Femur (tissue), 1 donor: Measurements from ENCODE around the gene PLA2G3.
"Not testable (repeated sequence)": the region's sequence is repeated elsewhere in the genome, so short reads cannot be mapped to it uniquely, and the experiment has no call there.

Experiments
- DNase-seq: peaks from one replicate; pipeline ENCODE4 v3.0.0-alpha.2; 2017

PLA2G3 gene

DNA sequence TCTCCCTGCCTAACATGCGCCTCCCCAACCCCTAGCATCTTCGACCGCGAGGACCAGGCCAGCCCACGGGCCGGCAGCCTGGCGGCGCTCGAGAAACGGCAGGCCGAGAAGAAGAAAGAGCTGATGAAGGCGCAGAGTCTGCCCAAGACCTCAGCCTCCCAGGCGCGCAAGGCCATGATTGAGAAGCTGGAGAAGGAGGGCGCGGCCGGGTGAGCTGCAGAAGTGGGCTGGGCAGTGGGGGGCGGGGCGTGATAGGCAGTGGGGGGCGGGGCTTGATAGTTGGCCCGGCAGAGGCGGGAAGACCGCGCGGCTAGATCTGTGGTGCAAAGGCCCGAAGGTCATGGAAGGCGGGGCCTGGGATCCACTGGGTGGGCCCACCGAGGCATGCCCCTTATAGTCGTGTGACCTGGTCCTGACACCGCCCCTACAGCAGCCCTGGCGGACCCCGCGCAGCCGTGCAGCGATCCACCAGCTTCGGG, 41.6 kb downstream of the PLA2G3 start:
- peak; percentile 57 for DNase-seq

GRCh38 chr22:31097941-31098631, 42.2 kb downstream of the PLA2G3 start:
- DNase-seq = no peak

DNA sequence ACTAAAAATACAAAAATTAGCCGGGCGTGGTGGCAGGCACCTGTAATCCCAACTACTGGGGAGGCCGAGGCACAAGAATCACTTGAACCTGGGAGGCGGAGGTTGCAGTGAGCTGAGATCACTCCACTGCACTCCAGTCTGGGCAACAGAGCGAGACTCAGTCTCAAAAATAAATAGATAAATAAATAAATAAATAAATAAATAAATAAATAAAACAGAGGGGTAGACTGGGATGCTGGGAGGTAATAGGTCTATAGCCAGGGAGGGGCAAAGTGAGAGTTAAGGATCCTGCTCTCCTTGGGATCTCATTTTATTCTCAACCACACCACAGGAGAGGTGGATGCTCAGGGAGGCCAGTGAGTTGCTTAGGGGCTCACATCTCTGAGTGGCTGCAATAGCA, 42.8 kb downstream of the PLA2G3 start:
- DNase-seq = not testable (repeated sequence)

- DNase-seq = peak; percentile 19
These were observed 43.5 kb downstream of the PLA2G3 start for GRCh38 chr22:31096657-31097279.

DNA sequence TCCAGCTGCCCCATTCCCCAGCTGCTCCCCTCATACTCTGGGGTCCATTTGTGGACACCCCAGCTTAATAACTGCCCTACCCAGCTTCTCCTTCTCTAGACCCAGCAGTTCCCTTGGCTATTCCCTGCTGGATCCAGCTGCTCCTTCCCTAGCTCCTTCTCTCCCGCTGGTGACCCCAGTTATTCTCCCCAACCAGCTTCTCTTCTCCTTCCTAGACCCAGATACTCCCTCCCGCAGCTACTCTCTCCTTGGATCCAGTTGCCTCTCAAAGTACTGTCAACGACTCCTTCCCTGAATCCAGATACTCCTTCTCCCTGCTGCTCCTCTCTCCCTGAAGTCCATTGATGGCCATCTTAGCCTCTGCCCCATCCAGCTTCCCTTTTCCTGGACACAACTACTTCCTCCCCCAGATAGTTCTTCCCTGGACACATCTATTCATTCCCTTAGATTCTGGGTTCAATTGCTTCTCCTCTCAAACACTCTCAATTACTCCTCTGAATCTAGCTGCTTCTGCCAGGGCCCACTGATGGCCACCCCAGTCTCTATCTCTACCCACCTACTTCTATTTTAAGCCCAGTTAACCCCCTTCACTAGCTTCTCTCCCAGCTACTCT, 44.6 kb downstream of the PLA2G3 start:
- no peak for DNase-seq

DNA sequence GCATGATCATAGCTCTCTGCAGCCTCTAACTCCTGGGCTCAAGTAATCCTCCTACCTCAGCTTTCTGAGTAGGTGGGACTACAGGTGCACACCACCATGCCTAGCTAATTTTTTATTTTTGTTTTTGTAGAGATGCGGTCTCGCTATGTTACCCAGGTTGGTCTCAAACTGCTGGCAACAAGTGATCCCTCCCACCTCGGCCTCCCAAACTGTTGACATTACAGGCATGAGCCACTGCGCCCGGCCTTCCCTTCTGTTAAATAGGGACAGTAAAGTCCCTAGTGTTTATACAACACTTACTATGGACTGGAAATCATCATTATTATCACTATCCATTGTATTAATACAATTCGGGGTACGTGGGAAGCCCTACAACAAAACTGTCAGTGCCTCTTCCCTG, 45.6 kb downstream of the PLA2G3 start:
- no peak for DNase-seq

DNA sequence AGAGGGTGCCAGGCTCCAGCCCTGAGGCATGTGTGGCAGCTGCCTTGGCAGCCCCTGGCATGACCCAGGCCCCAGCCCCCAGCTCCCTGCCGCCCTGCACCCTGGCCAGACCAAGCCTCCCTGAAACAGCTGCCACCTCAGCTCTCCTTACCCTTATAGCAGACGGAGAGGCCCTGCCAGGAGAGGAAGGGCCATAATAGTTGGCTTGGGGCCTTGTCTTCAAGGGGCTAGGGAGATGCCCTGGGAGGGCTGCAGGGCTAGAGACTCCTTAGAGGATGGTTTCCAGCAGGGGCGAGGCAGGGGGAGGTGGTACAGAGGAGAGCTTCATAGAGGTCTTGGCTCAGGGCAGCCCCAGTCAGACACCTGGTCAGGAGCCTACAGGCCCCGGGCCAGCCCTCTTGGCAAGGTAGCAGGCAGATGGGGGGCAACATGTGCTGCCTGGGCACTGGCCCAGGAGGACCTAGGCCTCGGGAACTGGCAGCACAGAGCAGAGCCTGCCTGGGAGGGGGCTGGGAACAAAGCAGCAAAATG, 46.2 kb downstream of the PLA2G3 start:
- peak; percentile 65 for DNase-seq

GRCh38 chr22:31093086-31093850, 47.0 kb downstream of the PLA2G3 start:
- DNase-seq = peak; percentile 80

DNA sequence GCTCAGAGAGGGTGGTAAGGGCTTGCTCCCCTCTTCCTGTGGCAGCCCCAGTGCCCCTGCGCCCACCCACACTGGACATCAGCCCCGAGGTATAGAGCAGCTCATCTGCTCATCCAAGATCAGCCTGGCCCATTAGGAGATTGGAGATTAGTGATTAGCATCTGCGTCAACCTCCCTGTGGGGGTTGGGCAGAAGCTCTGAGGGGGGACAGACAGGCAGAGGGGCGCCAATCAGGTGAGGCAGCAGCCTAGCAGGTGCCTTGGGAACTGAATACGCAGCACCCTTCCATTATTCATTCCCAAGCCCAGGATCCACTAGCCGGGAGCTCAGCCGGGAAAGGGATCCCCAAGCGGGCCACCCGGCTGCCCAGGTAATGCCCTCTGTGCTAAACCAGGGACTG, 48.1 kb downstream of the PLA2G3 start:
- DNase-seq = no peak

- peak; percentile 34 for DNase-seq
These were observed 49.0 kb downstream of the PLA2G3 start for GRCh38 chr22:31091106-31091975.

DNA sequence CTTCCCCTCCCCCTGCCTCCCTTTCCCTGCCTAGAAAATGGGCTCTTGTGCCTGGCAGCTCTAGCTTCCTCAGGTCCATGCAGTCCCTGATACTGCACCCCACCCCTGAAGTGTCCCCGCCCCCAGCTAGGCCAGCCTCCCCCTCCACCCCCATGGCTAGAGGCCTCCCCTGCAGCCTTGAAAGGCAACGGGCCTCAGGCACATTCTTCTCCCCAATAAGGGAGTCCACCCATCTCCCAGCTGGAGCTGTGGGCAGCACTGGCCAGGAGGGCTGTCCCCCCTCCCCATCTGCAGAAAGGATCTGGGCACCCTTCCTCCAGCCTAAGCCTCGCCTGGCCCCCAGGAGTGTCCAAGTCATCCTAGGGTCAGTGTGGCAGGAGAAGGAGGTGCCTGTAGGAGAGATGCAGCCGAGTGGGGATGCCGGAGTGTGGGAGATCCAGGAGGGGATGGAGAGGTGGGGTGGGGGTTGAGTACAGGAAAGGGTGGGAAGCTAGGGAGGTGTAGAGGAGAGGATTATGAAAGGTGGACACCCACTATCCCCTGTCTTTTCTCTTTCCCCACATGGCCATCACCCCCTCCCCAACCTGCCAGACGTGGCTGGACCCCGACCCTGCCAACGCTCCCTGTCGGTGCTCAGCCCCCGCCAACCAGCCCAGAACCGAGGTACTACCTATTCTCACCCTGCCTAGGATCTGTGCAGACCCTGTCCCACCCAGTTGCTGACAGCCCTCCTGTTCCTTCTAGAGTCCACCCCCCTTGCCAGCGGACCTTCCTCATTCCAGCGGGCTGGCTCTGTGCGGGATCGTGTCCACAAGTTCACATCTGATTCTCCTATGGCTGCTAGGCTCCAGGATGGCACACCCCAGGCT, 49.9 kb downstream of the PLA2G3 start:
- DNase-seq = peak; percentile 17

- DNase-seq = peak; percentile 51
These were observed 50.9 kb downstream of the PLA2G3 start for GRCh38 chr22:31089160-31090100.

GRCh38 chr22:31088233-31088986, 51.9 kb downstream of the PLA2G3 start:
- peak; percentile 26 for DNase-seq

- DNase-seq = no peak
These were observed 52.5 kb downstream of the PLA2G3 start for GRCh38 chr22:31087744-31088215.

GRCh38 chr22:31086703-31087330, 53.5 kb downstream of the PLA2G3 start:
- DNase-seq = no peak

GRCh38 chr22:31085928-31086327, 54.4 kb downstream of the PLA2G3 start:
- no peak for DNase-seq

DNA sequence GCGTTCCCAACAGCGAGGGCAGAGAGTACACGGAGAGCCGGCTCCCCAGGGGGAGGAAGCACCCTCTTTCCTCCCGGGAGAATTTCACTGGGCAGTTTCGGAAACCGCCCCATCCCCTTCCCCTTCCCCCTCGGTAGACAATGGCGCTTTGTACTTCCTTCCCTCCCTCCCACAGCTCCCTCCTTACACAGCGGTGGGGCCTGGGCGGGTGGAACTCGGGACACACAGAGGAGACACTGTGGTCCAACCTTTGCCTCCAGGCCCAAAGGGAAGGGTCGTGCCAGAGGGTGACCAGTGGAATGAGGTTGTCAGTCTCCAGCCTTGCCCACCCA, 54.8 kb downstream of the PLA2G3 start:
- no peak for DNase-seq

DNA sequence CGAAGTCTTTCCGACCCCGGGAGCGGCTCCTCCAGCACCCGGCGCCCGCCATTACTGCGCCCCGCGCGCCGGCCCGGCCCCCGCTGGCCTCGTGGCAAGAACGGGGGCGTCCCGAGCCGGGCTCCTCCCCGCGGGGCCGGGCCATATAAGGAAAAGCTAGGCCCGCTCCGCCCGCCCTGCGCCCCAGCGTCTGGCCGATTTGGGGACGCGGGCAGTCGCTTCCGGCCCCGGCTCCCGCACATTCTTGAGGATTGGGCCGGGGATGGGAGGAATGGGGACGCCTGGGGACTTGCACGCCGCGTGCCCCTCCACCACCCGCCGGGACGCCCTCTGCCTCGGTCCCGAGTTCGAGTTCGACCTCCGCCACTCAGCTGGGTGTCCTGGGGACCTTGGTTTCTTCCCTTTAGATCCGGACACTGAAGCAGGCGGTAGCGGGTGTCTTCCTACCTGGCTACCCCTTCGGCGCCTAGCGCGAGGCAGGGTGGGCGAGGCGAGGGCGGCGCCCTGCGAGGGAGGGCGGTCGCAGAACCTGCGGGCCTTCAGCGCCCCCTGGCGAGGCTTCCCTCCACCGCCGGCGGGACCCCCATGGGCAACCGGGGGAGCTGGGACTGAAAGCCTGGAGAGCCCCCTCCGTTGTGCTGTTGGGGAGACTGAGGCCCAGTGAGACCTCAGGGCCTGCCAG, 55.4 kb downstream of the PLA2G3 start:
- DNase-seq = peak; percentile 92
